ENCODE measurements around the gene BPIFB3. TPM values are rescaled to one million over a fixed set of nuclear protein-coding genes. Genes with fewer than 3 reads are reported as not detected.

Gene BPIFB3
- total and polyA plus RNA-seq, 9 of the 15 experiments (the other 6 are each of a cell fraction or from before 2014, with no cell fraction given): not detected

GRCh38 chr20:33005132-33005566 lies 48.6 kb upstream of the BPIFB3 start:
- BruUV-seq (replicated peaks): no TSS peak
- Histone ChIP-seq H3K9me1 (ENCODE audit: control insufficient read depth, insufficient read depth, low read length) (no peaks in the 10 kb centered on the region), H3K27ac (ENCODE audit: extremely low read depth, low read depth, low read length) (no peak overlapping the region), H3K4me1 (replicated peaks in 1 of 2; ENCODE audit: control insufficient read depth in 2 of 2, insufficient read depth in 2 of 2, low read length in 2 of 2) (no peaks in the 10 kb centered on the region; a peak in 1 of 5 replicates), H4K20me1 (replicated peaks; ENCODE audit: control insufficient read depth, insufficient read depth, low read length) (no peaks in the 10 kb centered on the region), H2AFZ (ENCODE audit: low read depth, low read length) (no peak overlapping the region), H3K9me3 (replicated peaks; ENCODE audit: control insufficient read depth, insufficient read depth, low read depth, low read length) (peaks cover 4% of the 10 kb centered on the region), H3K36me3 (ENCODE audit: control insufficient read depth, insufficient read depth, low read length) (no peaks in the 10 kb centered on the region), H3K27me3 (ENCODE audit: control insufficient read depth in 2 of 2, insufficient read depth in 2 of 2, low read length in 2 of 2) (peaks cover 5 to 45% of the 10 kb centered on the region in 2 experiments; a peak in 3 of 5 replicates), H3K9ac (ENCODE audit: insufficient read depth in 1 of 2, low read depth in 2 of 2, low read length in 2 of 2) (no peak overlapping the region), H3K4me3 (no peak overlapping the region), H3K4me2 (ENCODE audit: insufficient read depth, low read length) (no peak overlapping the region), H3K79me2 (ENCODE audit: control insufficient read depth, insufficient read depth, low read length) (no peaks in the 10 kb centered on the region)
- DNase-seq (ENCODE audit: extremely low read depth in 1 of 4, low spot score in 3 of 4) (peak; percentile 53 to 75 (median 62)), ATAC-seq (peak; percentile 69; the same call in 2 of the 3 replicates), FAIRE-seq (peak; percentile 80)
- 4% methylated on average over 4 of the region's 4 CpGs for WGBS (ENCODE audit: insufficient coverage, low coverage, missing lambda C conversion rate)
- ChIA-PET CTCF (ENCODE audit: low intra/inter-chr PET ratio) (interaction anchor here (1.0 to 1.3 kb wide), 2 partner anchors 102 to 103 kb away, joined by 3 to 6 read pairs; no protein-coding TSS in a partner anchor), POLR2A (interaction anchor here (0.5 to 1.1 kb wide), 3 partner anchors 97 to 182 kb away, joined by 3 to 4 read pairs (median 3); no protein-coding TSS in a partner anchor)
- intact Hi-C loops (cut with micrococcal nuclease): loop anchor here (2.0 kb wide), 1 partner anchor 102 kb away; no protein-coding TSS in a partner anchor
- in situ Hi-C loops (cut with MboI): no loop called here
- TF ChIP-seq CCAR2 (IDR thresholded peaks at IDR 0.05; ENCODE audit: low read depth, low read length) (no peak), CTCF (IDR thresholded peaks at IDR 0.05 in 2 of 3, conservative IDR thresholded peaks at IDR 0.05 in 1 of 3; ENCODE audit: insufficient read depth in 2 of 3, low read depth in 1 of 3, low read length in 3 of 3) (peak; percentile 53 to 70 (median 63)), PKNOX1 (IDR thresholded peaks at IDR 0.05) (no peak), PATZ1 (CRISPR knock-in tag; IDR thresholded peaks at IDR 0.05; ENCODE audit: borderline replicate concordance) (no peak), RAD21 (CRISPR knock-in tag; conservative IDR thresholded peaks at IDR 0.05 in 1 of 2, IDR thresholded peaks at IDR 0.05 in 1 of 2) (peak; percentile 17 to 64; a peak in 2 of 4 replicates), ZNF57 (CRISPR knock-in tag; IDR thresholded peaks at IDR 0.05) (no peak), ZBTB17 (CRISPR knock-in tag; IDR thresholded peaks at IDR 0.05) (no peak), GATA2 (CRISPR knock-in tag; IDR thresholded peaks at IDR 0.05) (no peak), SMC3 (conservative IDR thresholded peaks at IDR 0.05; ENCODE audit: insufficient read depth, low read depth, low read length) (0 out of 2 replicates have a peak, but pooled peaks have one; percentile 20), ZNF766 (CRISPR knock-in tag; conservative IDR thresholded peaks at IDR 0.05) (no peak), SPI1 (IDR thresholded peaks at IDR 0.05; ENCODE audit: borderline replicate concordance, low read depth, low read length) (0 out of 2 replicates have a peak, but pooled peaks have one; percentile 30), NCOA4 (IDR thresholded peaks at IDR 0.05; ENCODE audit: partially characterized antibody) (no peak), CHCHD3 (CRISPR knock-in tag; IDR thresholded peaks at IDR 0.05) (no peak)
